ENCODE results near the gene CCL18. TPM values are rescaled to one million over a fixed set of nuclear protein-coding genes. Genes with fewer than 3 reads are reported as not detected.

The CCL18 gene
- total and polyA plus RNA-seq, 2 of the 8 experiments (the other 6 are each of a cell fraction or from before 2014, with no cell fraction given) = not detected

- H3K79me2 ChIP-seq (ENCODE audit: control insufficient read depth in 1 of 2, insufficient read depth in 2 of 2, low read length in 2 of 2) = no peaks in the 10 kb centered on the region
- no peak within 1 kb of the TSS for H3K9ac ChIP-seq (replicated peaks in 1 of 4; ENCODE audit: extremely low read depth in 1 of 4, low read depth in 3 of 4, low read length in 3 of 4)
- H3K23me2 ChIP-seq (ENCODE audit: low read depth, low read length) = no peaks in the 10 kb centered on the region
- H2AFZ ChIP-seq (ENCODE audit: low read length) = no peak within 1 kb of the TSS
- H4K91ac ChIP-seq (replicated peaks; ENCODE audit: insufficient read length, low read length) = no peak within 1 kb of the TSS
- H3K23ac ChIP-seq (ENCODE audit: insufficient read length) = no peak within 1 kb of the TSS
- no peak within 1 kb of the TSS for H2BK120ac ChIP-seq (replicated peaks; ENCODE audit: low read depth, low read length)
- H2BK12ac ChIP-seq (ENCODE audit: low read depth, low read length) = no peak within 1 kb of the TSS
- no peak within 1 kb of the TSS for H3K56ac ChIP-seq (replicated peaks; ENCODE audit: insufficient read length, low read depth, low read length)
- no peak within 1 kb of the TSS for H3K18ac ChIP-seq (ENCODE audit: extremely low read depth, low read length)
- H3K14ac ChIP-seq (ENCODE audit: insufficient read length) = no peak within 1 kb of the TSS
- H3K4me3 ChIP-seq (ENCODE audit: extremely low read depth in 1 of 4, insufficient read depth in 2 of 4, low read depth in 3 of 4, low read length in 4 of 4) = no peak within 1 kb of the TSS
- no peak within 1 kb of the TSS for H2BK20ac ChIP-seq (ENCODE audit: low read length)
- no peak for FAIRE-seq
- no peak within 1 kb of the TSS for H3K4ac ChIP-seq (replicated peaks; ENCODE audit: insufficient read length, low read depth, low read length)
- H3K79me1 ChIP-seq (ENCODE audit: low read depth, low read length) = no peaks in the 10 kb centered on the region
- no peaks in the 10 kb centered on the region; a peak in 1 of 7 replicates for H3K4me1 ChIP-seq (replicated peaks in 1 of 4; ENCODE audit: control insufficient read depth in 3 of 4, insufficient read depth in 4 of 4, low read length in 3 of 4)
- DNase-seq (ENCODE audit: low read depth in 1 of 2, low spot score in 2 of 2) = no peak
- WGBS, 2 experiments (ENCODE audit: extremely low coverage in 1 of 2, insufficient coverage in 1 of 2, insufficient read length in 1 of 2, insufficient replicate concordance in 2 of 2, low coverage in 1 of 2, low lambda C conversion rate in 2 of 2, missing lambda C conversion rate in 1 of 2) = 92% methylated on average over 9 of the region's 9 CpGs; no CpG with 5 or more reads in 1 of the 2 experiments
- H3K27ac ChIP-seq (ENCODE audit: low read depth, low read length) = no peak within 1 kb of the TSS
- no peak within 1 kb of the TSS for H2BK15ac ChIP-seq (ENCODE audit: low read length)
- H4K5ac ChIP-seq (ENCODE audit: insufficient read length, low read depth, low read length) = no peak within 1 kb of the TSS
- no peaks in the 10 kb centered on the region for H3K27me3 ChIP-seq (replicated peaks in 1 of 4; ENCODE audit: control insufficient read depth in 3 of 4, extremely low read depth in 1 of 4, insufficient read depth in 3 of 4, low read length in 3 of 4)
- H2BK5ac ChIP-seq (ENCODE audit: low read depth, low read length) = no peak within 1 kb of the TSS
- H2AK5ac ChIP-seq (ENCODE audit: low read depth, low read length) = no peak within 1 kb of the TSS
- ChIA-PET POLR2A (ENCODE audit: partially characterized antibody) (no interaction called here), CTCF (ENCODE audit: partially characterized antibody) (interaction anchor here (0.6 kb wide), 1 partner anchor 12 kb away, joined by 3 read pairs; no protein-coding TSS in a partner anchor)
- no peaks in the 10 kb centered on the region for H3K9me3 ChIP-seq (ENCODE audit: insufficient read depth in 2 of 2, low read depth in 1 of 2, low read length in 1 of 2)
- no peaks in the 10 kb centered on the region for H3K36me3 ChIP-seq (ENCODE audit: control insufficient read depth in 2 of 4, insufficient read depth in 4 of 4, low read length in 3 of 4)
- no peak within 1 kb of the TSS for H4K8ac ChIP-seq (ENCODE audit: extremely low read depth, insufficient read depth, low read length)
- no peaks in the 10 kb centered on the region for H4K20me1 ChIP-seq (replicated peaks in 1 of 2; ENCODE audit: control insufficient read depth in 1 of 2, insufficient read depth in 2 of 2, low read length in 2 of 2)
- H3K4me2 ChIP-seq (ENCODE audit: insufficient read depth in 1 of 2, low read depth in 2 of 2, low read length in 2 of 2) = no peak within 1 kb of the TSS
- TF ChIP-seq RAD21 (IDR thresholded peaks at IDR 0.05 in 1 of 2, conservative IDR thresholded peaks at IDR 0.05 in 1 of 2; ENCODE audit: low read depth in 2 of 2, low read length in 2 of 2) (no peak), KDM5A (IDR thresholded peaks at IDR 0.05; ENCODE audit: low read length) (no peak), POU5F1 (IDR thresholded peaks at IDR 0.05; ENCODE audit: low read depth, low read length) (no peak), SIN3A (conservative IDR thresholded peaks at IDR 0.05 in 1 of 2, IDR thresholded peaks at IDR 0.05 in 1 of 2; ENCODE audit: low read depth in 1 of 2, low read length in 2 of 2) (no peak), ATF3 (IDR thresholded peaks at IDR 0.05; ENCODE audit: insufficient read depth, low read depth, low read length) (no peak), PHF8 (conservative IDR thresholded peaks at IDR 0.05; ENCODE audit: low read depth, low read length) (no peak), CEBPB (IDR thresholded peaks at IDR 0.05; ENCODE audit: low read depth, low read length) (no peak), RBBP5 (IDR thresholded peaks at IDR 0.05; ENCODE audit: borderline replicate concordance, low read depth, low read length) (no peak), TCF12 (IDR thresholded peaks at IDR 0.05; ENCODE audit: low read depth, low read length) (no peak), HDAC2 (IDR thresholded peaks at IDR 0.05; ENCODE audit: borderline replicate concordance in 1 of 2, low read depth in 2 of 2, low read length in 2 of 2) (no peak)
Observed at GRCh38 chr17:36089888-36090836, 26.1 kb downstream of the CCL18 start, which contains the start of gene CCL3. Gene CCL3 (minus strand): TSS chr17:36090143. CDS start chr17:36090058, 85 bp downstream.

Data from H1 (cell line).